PC-3 (cell line): ENCODE results near the gene CCDC196. TPM values are rescaled to one million over a fixed set of nuclear protein-coding genes. Genes with fewer than 3 reads are reported as not detected.

Source experiments
- ATAC-seq: fragments of 200-7000 bp; cut with Tn5 transposase; 2 replicates; pipeline ENCODE4 v1.9.1; 2020; ENCODE audit warnings: mild to moderate bottlenecking, moderate library complexity
- BruUV-seq: library from RNA; stranded (reverse); fragments of 400-500 nt; replicated peaks from 2 replicates; lab custom pipeline; 2021; lab: Mats Ljungman, UMichigan
- CTCF ChIA-PET: fragments of 300-600 bp; sonication (Branson Sonifier 250); formaldehyde crosslinking; loops from one replicate; lab custom pipeline; 2022; ENCODE audit warnings: antibody characterized with exemption; lab: Charles Lee
- POLR2A ChIA-PET: fragments of 300-600 bp; sonication (Branson Sonifier 250); formaldehyde crosslinking; loops from one replicate; lab custom pipeline; 2022; ENCODE audit warnings: antibody characterized with exemption; ENCODE audit not compliant: unreplicated experiment; lab: Charles Lee
- DNase-seq: peaks from one replicate; pipeline ENCODE4 v3.0.0-alpha.2; 2015
- H2AFZ ChIP-seq: fragments of 300-600 bp; sonication (generic); 2 replicates; pipeline ENCODE4 v1.6.0; 2016; ENCODE audit warnings: antibody characterized with exemption, low read length
- H3F3A ChIP-seq: fragments of 300-600 bp; sonication (generic); one replicate; pipeline ENCODE4 v1.6.0; 2017; ENCODE audit warnings: antibody characterized with exemption, low read length, control low read depth, mild to moderate bottlenecking; ENCODE audit not compliant: unreplicated experiment
- H3K27ac ChIP-seq: fragments of 300-600 bp; sonication (generic); 2 replicates; pipeline ENCODE4 v1.5.1; 2016; ENCODE audit warnings: mild to moderate bottlenecking, low read length
- H3K27me3 ChIP-seq: fragments of 300-600 bp; sonication (generic); 2 replicates; pipeline ENCODE4 v1.6.1; 2016; ENCODE audit warnings: low read length, mixed read lengths
- H3K36me3 ChIP-seq: fragments of 300-600 bp; sonication (generic); 2 replicates; pipeline ENCODE4 v1.6.1; 2016; ENCODE audit warnings: low read depth, mixed run types, low read length, mixed read lengths
- H3K4me1 ChIP-seq: fragments of 300-600 bp; sonication (generic); 2 replicates; pipeline ENCODE4 v1.5.1; 2016; ENCODE audit warnings: low read length; ENCODE audit not compliant: insufficient read depth
- H3K4me2 ChIP-seq: fragments of 300-600 bp; sonication (generic); 2 replicates; pipeline ENCODE4 v1.6.0; 2016; ENCODE audit warnings: low read length
- H3K4me3 ChIP-seq: fragments of 300-600 bp; sonication (generic); 2 replicates; pipeline ENCODE4 v1.5.1; 2016; ENCODE audit warnings: mild to moderate bottlenecking, low read length, mixed read lengths
- H3K79me2 ChIP-seq: fragments of 300-600 bp; sonication (generic); 2 replicates; pipeline ENCODE4 v1.6.1; 2017; ENCODE audit warnings: low read length, mixed read lengths
- H3K9ac ChIP-seq: fragments of 300-600 bp; sonication (generic); 2 replicates; pipeline ENCODE4 v1.6.0; 2016; ENCODE audit warnings: mild to moderate bottlenecking, low read length
- H3K9me2 ChIP-seq: fragments of 300-600 bp; sonication (generic); replicated peaks from 2 replicates; pipeline ENCODE4 v1.6.1; 2016; ENCODE audit warnings: mixed run types, low read length, mixed read lengths
- H3K9me3 ChIP-seq: fragments of 300-600 bp; sonication (generic); 2 replicates; pipeline ENCODE4 v1.6.1; 2016; ENCODE audit warnings: low read length, mixed read lengths
- H4K20me1 ChIP-seq: fragments of 300-600 bp; sonication (generic); 2 replicates; pipeline ENCODE4 v1.6.1; 2016; ENCODE audit warnings: low read length, mixed read lengths
- EZH2 ChIP-seq: fragments of 300-600 bp; sonication (generic); IDR thresholded peaks from one replicate; pipeline ENCODE4 v1.6.1; 2017; ENCODE audit warnings: antibody characterized with exemption, mild to moderate bottlenecking, low read length; ENCODE audit not compliant: unreplicated experiment
- EZH2phosphoT487 ChIP-seq: fragments of 300-600 bp; sonication (generic); IDR thresholded peaks from 2 replicates; pipeline ENCODE4 v1.6.1; 2018; ENCODE audit warnings: mild to moderate bottlenecking, antibody characterized with exemption, low read length, borderline replicate concordance
- intact Hi-C: fragments of 100-400 bp; cut with micrococcal nuclease; formaldehyde crosslinking; loops from 2 replicates; pipeline ENCODE4 v1.9.0; 2023
- total RNA-seq: library from RNA; depleted of rRNA; stranded (reverse); fragments of >200 nt; gene quantifications from 2 replicates; pipeline ENCODE4 v1.2.3, GENCODE V29; 2014
- TF ChIP-seq, protein P1 (sequence below): fragments of 300-600 bp; sonication (generic); conservative IDR thresholded peaks from 2 replicates; pipeline ENCODE4 v1.5.1; 2017; ENCODE audit warnings: antibody characterized with exemption, low read depth, mild to moderate bottlenecking, low read length

CCDC196 gene
- total RNA-seq, 1 experiment from 2014 or later, result not detected

DNA sequence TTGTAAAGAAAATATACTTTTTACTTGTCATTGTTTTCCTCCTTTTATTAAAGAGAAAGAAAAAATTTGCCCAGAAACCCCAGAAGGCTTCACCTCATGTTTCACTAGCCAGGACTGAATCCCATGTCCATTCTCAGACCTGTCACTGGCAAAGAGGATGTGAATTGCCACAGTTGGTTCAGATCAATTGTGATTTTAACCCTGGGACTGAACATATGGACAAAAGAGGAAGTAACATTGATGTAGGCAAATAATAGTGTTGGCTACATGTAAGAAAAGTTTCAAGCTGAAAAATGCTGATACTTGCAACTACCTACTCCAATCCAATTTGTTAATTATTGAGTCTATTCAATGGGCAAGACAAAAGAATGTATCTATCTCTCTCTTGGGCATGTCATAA is 8.6 kb upstream of the CCDC196 start:
- H3K4me1 ChIP-seq, result no peaks in the 10 kb centered on the region
- BruUV-seq, result no TSS peak
- no peak overlapping the region for H3K4me2 ChIP-seq
- H3F3A ChIP-seq, result no peaks in the 10 kb centered on the region
- DNase-seq (no peak), ATAC-seq (no peak)
- ChIA-PET POLR2A (no interaction called here), CTCF (interaction anchor here (1.0 kb wide), 1 partner anchor 118 kb away, joined by 9 read pairs; no protein-coding TSS in a partner anchor)
- H3K36me3 ChIP-seq, result no peaks in the 10 kb centered on the region
- no peak overlapping the region for H2AFZ ChIP-seq
- H3K27ac ChIP-seq, result no peak overlapping the region
- no peak for TF ChIP-seq EZH2
- TF ChIP-seq, protein P1, sequence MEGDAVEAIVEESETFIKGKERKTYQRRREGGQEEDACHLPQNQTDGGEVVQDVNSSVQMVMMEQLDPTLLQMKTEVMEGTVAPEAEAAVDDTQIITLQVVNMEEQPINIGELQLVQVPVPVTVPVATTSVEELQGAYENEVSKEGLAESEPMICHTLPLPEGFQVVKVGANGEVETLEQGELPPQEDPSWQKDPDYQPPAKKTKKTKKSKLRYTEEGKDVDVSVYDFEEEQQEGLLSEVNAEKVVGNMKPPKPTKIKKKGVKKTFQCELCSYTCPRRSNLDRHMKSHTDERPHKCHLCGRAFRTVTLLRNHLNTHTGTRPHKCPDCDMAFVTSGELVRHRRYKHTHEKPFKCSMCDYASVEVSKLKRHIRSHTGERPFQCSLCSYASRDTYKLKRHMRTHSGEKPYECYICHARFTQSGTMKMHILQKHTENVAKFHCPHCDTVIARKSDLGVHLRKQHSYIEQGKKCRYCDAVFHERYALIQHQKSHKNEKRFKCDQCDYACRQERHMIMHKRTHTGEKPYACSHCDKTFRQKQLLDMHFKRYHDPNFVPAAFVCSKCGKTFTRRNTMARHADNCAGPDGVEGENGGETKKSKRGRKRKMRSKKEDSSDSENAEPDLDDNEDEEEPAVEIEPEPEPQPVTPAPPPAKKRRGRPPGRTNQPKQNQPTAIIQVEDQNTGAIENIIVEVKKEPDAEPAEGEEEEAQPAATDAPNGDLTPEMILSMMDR, result no peak
- TF ChIP-seq EZH2phosphoT487, result no peak
- H3K9me3 ChIP-seq, result no peaks in the 10 kb centered on the region
- no peak overlapping the region for H3K9ac ChIP-seq
- no peaks in the 10 kb centered on the region for H3K27me3 ChIP-seq
- no peak overlapping the region for H3K4me3 ChIP-seq
- no peaks in the 10 kb centered on the region for H3K9me2 ChIP-seq
- no peaks in the 10 kb centered on the region for H4K20me1 ChIP-seq
- H3K79me2 ChIP-seq, result no peaks in the 10 kb centered on the region
- intact Hi-C loops, result no loop called here

DNA sequence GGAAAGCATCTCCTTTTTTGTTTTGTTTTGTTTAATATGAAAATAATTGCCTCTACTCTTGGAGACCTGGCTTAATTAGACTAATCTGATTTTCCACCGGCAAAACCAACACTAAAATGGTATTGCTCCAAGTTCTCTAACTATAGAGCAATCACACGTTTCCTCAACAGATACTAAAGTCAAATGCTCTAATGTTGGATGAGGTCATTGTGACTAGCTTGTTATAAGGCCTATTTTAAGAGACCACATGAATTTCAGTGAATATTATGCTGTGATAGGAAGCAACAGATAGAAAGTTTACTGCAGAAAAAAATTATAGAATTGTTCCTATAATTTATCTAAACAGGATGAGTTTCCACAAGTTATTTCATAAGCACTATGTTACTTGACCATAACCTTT is 3.3 kb upstream of the CCDC196 start:
- Histone ChIP-seq H3K27ac (no peak overlapping the region), H3K9ac (no peak overlapping the region), H3K36me3 (no peaks in the 10 kb centered on the region), H3K4me3 (no peak overlapping the region), H3K79me2 (no peaks in the 10 kb centered on the region), H3K27me3 (no peaks in the 10 kb centered on the region), H3K9me2 (no peaks in the 10 kb centered on the region), H3K4me1 (no peaks in the 10 kb centered on the region), H3F3A (no peaks in the 10 kb centered on the region), H3K4me2 (no peak overlapping the region), H2AFZ (no peak overlapping the region), H4K20me1 (no peaks in the 10 kb centered on the region), H3K9me3 (no peaks in the 10 kb centered on the region)
- no peak for DNase-seq
- TF ChIP-seq EZH2phosphoT487, result no peak
- TF ChIP-seq, protein P1, result no peak
- TF ChIP-seq EZH2, result no peak
- ATAC-seq, result no peak
- ChIA-PET POLR2A (no interaction called here), CTCF (no interaction called here)
- BruUV-seq, result no TSS peak
- intact Hi-C loops, result no loop called here

DNA sequence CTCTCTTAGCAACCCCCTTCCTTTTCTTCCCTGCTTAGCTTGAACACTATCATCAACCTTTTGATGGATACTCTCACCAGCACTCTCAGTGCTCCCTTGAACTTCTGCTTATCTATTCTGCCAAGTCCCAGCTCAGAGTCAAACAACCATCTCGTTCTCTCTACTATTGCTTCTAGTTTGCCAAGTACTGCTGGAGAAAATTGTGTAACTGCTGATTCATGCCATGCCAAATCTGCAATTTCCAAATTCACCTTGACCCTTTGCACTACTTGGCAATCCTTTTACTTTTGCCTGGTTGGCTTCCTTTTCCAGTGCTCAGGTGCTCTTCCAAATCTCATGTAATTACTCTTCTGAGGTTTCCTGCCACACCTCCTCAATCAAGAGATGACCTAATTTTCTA is 2.8 kb upstream of the CCDC196 start:
- H3K9me2 ChIP-seq, result no peaks in the 10 kb centered on the region
- no peaks in the 10 kb centered on the region for H3K4me1 ChIP-seq
- intact Hi-C loops, result no loop called here
- DNase-seq (peak; percentile 18), ATAC-seq (no peak)
- H3K4me3 ChIP-seq, result no peak overlapping the region
- no peaks in the 10 kb centered on the region for H3K9me3 ChIP-seq
- H3K27me3 ChIP-seq, result no peaks in the 10 kb centered on the region
- no peak overlapping the region for H3K4me2 ChIP-seq
- ChIA-PET CTCF (no interaction called here), POLR2A (no interaction called here)
- no TSS peak for BruUV-seq
- no peak overlapping the region for H3K9ac ChIP-seq
- no peaks in the 10 kb centered on the region for H3F3A ChIP-seq
- no peak overlapping the region for H2AFZ ChIP-seq
- H4K20me1 ChIP-seq, result no peaks in the 10 kb centered on the region
- TF ChIP-seq EZH2, result no peak
- no peak for TF ChIP-seq EZH2phosphoT487
- TF ChIP-seq, protein P1, result no peak
- H3K79me2 ChIP-seq, result no peaks in the 10 kb centered on the region
- H3K36me3 ChIP-seq, result no peaks in the 10 kb centered on the region
- H3K27ac ChIP-seq, result no peak overlapping the region
